NCI-H524 (cell line): ENCODE data around the gene LSM7.

Source experiments
- DNase-seq, 2 experiments: peaks; one replicate each; lab custom pipeline; 2025; lab: John Stamatoyannopoulos, UW

The LSM7 gene

DNA sequence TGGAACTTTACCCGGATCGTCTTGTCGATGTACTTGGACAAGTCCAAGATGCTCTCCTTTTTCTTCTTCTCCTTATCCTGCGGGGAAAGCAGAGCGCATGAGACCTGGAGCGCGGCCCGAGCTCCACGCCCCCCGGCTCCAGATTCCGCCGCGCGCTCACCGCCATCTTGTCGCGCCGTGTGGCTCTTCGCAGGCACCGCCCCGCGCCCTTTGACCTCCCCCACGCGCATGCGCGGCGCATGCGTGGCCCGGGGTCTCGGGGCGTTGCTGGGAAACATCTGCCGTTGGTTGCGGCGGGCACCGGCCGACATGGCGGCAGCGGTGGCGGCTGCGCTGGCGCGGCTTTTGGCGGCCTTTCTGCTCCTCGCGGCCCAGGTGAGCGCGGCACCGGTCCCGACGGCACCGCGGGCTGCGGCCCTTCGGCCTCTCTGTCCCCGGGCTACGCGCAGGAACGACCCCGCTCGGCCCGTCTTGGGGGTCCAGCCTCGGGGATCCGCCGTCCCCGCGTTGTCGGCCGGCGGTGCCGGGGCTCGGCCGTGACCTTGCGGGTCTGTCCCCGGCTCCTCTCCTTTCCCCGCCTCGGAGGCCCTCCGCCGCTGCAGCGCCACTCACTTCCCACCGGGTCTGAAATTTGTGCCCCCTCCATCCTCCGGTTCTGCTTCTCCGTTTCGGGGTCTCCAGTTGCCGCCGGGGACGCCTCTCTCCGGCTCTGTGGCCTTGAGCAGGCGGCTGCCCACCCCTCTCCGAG, at the start of gene LSM7, which contains the start of gene SPPL2B:
Gene LSM7, minus strand, starts transcription at position 186 of the 748 bp plus-strand sequence. Its CDS starts 20 bp downstream, at position 166.
Gene SPPL2B, plus strand, starts transcription at position 284 of the 748 bp plus-strand sequence. Its CDS starts 26 bp downstream, at position 310.
- peak; percentile 81 to 93 for DNase-seq

DNA sequence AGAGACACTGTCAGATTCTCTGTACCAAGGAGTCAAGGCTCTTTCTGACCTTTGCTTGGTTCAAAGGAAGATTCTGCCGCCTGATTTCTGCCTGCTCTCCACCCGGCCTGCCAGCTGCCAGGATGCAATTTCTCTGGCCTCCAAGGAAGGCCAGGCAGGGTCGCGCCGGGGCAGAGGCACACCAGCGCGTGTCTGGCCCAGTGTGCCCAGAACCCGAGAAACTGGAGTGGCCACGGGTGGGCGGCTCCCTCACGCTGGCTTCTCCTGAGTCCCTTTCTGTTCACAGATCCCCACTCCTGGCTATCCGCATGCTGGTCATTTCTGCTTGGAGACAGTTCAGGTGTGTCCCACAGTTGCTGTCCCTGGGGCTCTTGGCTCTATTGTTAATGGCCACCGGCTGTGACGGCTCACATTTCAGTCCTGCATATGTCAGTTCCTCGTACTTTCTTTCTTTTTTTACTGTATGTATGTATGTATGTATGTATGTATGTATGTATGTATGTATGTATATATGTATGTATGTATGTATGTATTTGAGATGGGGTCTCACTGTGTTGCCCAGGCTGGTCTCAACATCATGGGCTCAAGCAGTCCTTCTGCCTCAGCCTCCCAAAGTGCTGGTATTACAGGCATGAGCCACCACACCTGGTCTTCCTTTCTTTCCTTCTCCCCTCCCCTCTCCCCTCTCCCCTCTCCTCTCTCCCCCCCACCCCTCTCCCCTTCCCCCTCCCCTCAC, 48.6 kb upstream of the LSM7 start:
- DNase-seq = peak in 1 of 2 experiments; percentile 12

DNA sequence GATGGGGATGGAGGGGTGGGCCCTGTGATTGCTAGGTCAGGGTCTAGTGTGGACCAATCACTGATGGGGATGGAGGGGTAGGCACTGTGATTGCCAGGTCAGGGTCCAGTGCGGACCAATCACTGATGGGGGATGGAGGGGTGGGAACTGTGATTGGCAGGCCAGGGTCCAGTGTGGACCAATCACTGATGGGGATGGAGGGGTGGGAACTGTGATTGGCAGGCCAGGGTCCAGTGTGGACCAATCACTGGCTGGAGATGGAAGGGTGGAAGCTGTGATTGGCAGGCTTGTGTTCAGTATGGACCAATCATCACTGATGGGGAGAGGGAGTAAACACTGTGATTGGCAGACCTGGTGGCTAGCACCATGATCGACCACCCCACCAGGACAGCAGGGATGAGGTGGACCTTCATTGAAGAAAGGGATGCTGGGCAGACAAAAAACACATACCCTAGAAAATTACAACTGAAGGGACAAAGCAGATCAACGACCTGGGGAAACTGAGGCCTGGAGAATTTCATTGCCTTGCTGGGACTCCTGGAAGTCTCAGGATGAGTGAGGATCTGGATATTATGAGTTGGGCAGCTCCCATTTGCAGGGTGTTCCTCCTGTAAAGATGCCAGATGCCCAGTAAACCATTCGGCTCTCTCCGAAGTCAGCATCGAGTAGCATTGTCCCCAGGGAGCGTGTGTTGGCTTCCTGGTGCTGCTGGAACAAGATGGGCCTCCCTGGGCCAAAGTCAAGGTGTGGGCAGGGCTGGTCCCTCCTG, 47.2 kb upstream of the LSM7 start:
- DNase-seq = no peak

- no peak for DNase-seq
Measured at GRCh38 chr19:2374808-2375207, 46.4 kb upstream of the LSM7 start.

- no peak for DNase-seq
Measured at GRCh38 chr19:2372076-2372612, 43.8 kb upstream of the LSM7 start.

DNA sequence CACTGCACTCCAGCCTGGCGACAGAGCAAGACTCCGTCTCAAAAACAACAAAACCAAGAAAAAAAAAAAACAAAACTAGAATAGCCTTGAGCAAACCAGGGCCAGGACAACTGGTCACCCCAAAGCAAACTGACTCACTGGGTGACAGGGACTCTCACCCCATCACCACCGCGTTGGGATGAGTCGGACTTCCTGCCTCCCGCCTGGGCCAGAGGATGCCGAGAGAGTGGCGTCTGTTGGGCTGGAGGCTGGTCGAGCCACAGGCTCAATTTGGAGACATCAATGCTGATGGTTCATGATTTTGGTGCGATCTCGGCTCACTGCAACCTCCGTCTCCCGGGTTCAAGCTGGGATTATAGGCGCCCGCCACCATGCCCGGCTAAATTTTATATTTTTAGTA, 43.3 kb upstream of the LSM7 start:
- no peak for DNase-seq

- DNase-seq = no peak
Measured at GRCh38 chr19:2365201-2365970, 37.0 kb upstream of the LSM7 start.

DNA sequence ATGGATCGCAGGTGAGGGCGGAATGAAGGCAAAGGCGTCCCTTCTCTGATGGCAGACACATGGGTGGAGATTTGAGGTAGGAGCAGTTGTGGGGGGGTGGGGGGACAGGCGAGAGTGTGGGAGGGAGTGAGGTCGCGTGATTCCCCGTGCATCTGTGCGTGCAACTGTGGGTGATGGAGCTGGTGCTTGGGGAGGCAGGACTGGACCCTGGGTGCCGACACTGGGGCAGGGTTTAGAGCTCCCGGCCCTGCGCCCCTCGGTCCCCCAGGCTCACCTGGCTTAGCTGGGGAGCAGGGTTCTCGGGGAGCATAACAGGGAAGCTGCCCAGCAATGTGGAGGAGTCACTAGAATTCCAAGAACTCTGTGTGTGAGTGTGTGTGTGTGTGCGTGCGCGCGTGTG, 35.0 kb upstream of the LSM7 start:
- no peak for DNase-seq

DNA sequence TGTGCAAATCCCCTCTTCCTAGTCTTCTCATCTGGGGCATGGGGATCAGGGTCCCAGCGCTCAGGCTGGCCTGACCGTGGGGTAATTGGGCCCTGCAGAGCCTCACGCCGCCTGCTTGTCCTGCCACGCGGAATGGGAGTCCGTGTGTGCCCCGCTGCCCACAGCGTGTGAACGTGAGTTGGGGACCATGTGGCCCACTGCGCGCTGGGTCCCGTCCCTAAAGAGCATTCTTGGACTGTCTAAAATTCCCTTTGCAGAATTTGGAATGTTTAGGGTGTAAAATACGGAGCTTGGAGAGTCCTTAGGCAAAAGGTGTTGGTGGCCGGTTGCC, 34.5 kb upstream of the LSM7 start:
- DNase-seq = no peak

GRCh38 chr19:2362046-2362969, 33.9 kb upstream of the LSM7 start:
- DNase-seq = no peak

DNA sequence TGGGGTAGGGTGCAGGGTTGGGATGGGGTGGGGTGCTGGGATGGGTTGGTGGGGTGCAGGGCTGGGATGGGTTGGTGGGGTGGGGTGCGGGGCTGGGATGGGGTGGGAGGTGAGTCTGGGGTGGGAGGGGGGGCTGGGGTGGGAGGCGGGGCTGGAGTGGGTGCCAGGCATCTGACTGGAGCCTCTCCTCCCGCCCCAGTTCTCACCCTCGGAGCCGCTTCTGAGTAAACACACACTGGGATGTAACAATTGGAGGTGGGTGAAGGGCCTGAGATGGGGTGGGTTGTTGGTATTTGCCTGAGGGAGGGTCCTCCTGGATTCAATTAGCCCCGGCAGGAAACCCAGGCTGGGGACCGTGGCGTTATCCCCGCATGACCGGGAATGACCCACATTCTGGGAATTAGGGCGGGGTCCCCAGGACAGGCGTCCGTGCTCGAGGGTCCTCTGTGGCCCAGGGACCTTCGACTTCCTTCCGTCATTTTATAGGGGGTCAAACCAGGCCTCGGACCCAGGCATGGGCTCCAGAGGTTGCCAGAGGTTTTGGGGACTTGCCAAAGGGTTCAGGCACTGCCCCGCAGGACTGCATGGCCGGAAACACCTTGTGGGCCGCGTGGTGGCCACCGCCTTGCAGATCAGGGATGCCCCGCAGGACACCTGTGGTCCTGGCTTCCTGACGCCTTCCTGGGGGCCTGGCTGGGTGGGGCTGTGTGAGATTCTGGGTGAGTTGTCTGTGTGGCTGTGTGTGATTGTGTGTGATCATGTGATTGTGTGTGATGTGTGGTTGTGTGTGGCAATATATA, 33.1 kb upstream of the LSM7 start:
- DNase-seq = no peak

- DNase-seq = no peak
Measured at GRCh38 chr19:2360833-2361232, 32.4 kb upstream of the LSM7 start.

DNA sequence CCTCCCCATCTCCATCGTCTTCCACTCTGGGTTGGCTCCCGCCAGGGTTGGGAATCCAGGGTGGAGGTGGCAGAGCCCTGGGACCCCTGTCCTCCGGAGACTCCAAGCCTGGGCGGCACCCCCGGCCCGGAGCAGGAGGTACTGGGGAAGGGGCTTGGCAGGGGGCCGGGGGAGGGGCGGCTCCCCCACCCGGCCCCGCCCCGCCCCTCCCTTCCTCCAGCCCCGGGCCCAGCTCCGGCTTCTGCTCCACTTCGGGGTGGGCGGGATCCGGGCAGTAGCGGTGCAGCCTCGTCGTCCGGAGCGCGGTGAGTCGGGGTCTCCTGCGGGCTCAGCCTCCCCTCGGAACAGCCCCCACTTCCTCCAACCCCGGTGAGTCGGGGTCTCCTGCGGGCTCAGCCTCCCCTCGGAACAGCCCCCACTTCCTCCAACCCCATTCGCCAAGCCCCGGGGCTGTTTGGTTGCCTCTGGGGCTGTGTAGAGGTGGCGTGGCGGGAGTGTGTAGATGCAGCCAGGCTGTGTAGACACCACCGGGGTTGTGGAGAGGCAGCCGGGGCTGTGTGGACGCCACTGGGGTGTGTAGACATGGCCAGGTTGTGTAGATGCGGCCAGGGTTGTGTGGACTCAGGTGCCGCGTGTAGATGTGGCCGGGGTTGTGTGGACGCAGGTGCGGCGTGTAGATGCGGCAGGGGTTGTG, 31.8 kb upstream of the LSM7 start, which contains the start of gene TMPRSS9:
Gene TMPRSS9, plus strand, starts transcription at position 274 of the 694 bp plus-strand sequence. CDS start 29,521 bp downstream, outside the sequence.
- DNase-seq = no peak

GRCh38 chr19:2358548-2359173, 30.3 kb upstream of the LSM7 start:
- DNase-seq = no peak

DNA sequence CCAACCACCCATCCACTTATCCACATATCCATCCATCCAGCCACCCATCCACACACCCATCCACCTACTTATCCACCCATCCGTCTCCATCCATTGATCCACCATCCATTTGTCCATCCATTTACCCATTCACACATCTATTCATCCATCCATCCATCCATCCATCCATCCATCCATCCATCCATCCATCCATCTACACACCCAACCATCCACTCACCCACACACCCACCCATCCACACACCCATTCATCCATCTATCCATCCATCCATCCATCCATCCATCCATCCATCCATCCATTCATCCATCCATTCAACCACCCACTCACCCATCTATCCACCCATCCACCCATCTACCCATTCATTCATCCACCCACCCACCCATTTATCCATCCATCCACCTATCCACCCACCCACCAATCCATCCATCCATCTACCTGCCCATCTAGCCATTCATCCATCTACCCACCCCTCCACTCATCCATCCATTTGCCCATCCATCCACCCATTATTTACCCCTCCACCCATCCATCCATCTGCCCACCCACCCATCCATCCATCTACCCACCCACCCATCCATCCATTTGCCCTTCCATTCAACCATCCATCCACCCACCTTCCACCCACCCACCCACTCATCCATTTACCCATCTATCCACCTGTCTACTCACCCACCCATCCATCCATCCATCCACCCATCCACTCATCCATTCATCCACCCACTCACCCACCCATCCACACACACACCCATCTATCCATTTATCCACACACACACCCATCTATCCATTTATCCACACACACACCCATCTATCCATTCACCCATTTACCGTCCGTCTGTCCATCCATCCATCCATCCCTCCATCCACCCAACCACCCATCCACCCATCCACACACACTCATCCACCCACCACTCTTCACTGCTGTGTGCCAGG, 29.2 kb upstream of the LSM7 start:
- DNase-seq = no peak

DNA sequence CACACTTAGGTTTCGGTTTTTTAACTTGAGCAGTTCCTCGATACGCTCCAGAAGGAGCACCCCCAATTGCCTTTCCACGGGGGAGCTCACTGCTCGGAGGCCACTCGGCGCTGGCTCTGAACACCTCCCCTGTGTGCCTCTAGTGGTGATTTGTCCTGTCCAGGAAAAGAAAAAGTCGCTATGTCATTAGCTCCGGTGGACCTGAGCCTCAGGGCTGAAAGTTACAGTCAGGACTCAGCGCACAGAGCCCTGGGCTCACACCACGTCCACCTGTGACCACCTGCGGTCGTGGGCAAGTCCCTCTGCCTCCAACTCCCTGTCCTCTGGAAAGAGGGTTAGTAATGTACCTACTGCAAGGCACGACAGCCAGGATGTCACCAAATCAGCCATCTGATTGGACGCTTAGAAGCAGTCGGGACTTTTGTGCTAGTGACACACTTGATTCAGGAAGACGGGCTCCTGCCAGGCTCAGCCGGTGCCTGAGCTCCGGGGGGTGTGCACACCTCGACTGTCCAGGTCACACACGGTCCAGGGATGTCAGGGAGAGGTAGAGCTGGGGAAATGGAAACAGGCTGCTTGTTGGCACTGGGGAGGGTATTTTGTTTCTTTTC, 27.8 kb upstream of the LSM7 start:
- DNase-seq = no peak
